ENCODE measurements around the gene GOLIM4. TPM values are rescaled to one million over a fixed set of nuclear protein-coding genes. Genes with fewer than 3 reads are reported as not detected.

The GOLIM4 gene
- total RNA-seq, 1 experiment from 2014 or later: 12.2 TPM

- POLR2A ChIA-PET (ENCODE audit: low non-redundant PET): no interaction called here
- CTCF ChIA-PET: no interaction called here
Observed at GRCh38 chr3:168112894-168113293, 17.2 kb upstream of the GOLIM4 start.

GRCh38 chr3:168104361-168104760, 8.6 kb upstream of the GOLIM4 start:
- intact Hi-C loops (cut with micrococcal nuclease; ENCODE audit: unreplicated experiment): no loop called here
- no peak for DNase-seq (ENCODE audit: low spot score)
- Histone ChIP-seq H3K27me3 (replicated peaks; ENCODE audit: insufficient read depth, low read depth, low read length, poor library complexity) (peaks cover 16% of the 10 kb centered on the region), H3K4me1 (ENCODE audit: insufficient read depth, low read length, poor library complexity, severe bottlenecking) (no peaks in the 10 kb centered on the region), H3K4me3 (ENCODE audit: low read depth, low read length, poor library complexity, severe bottlenecking) (no peak overlapping the region), H3K27ac (ENCODE audit: low read depth, low read length, poor library complexity, severe bottlenecking) (no peak overlapping the region), H3K36me3 (ENCODE audit: insufficient read depth, low read length, poor library complexity, severe bottlenecking) (no peaks in the 10 kb centered on the region), H3K9me3 (ENCODE audit: low read depth, low read length, poor library complexity, severe bottlenecking) (no peaks in the 10 kb centered on the region)
- TF ChIP-seq CTCF (conservative IDR thresholded peaks at IDR 0.05; ENCODE audit: low read depth, low read length): no peak
- no TSS peak for BruUV-seq (replicated peaks)
- ChIA-PET CTCF (no interaction called here), POLR2A (ENCODE audit: low non-redundant PET) (no interaction called here)

More at GRCh38 chr3:168112894-168113293, 17.2 kb upstream of the GOLIM4 start:
- H3K27ac ChIP-seq (ENCODE audit: low read depth, low read length, poor library complexity, severe bottlenecking): no peak overlapping the region
- H3K4me3 ChIP-seq (ENCODE audit: low read depth, low read length, poor library complexity, severe bottlenecking): no peak overlapping the region
- no peak for DNase-seq (ENCODE audit: low spot score)
- no TSS peak for BruUV-seq (replicated peaks)
- no peaks in the 10 kb centered on the region for H3K36me3 ChIP-seq (ENCODE audit: insufficient read depth, low read length, poor library complexity, severe bottlenecking)
- H3K9me3 ChIP-seq (ENCODE audit: low read depth, low read length, poor library complexity, severe bottlenecking): no peaks in the 10 kb centered on the region
- no peaks in the 10 kb centered on the region for H3K4me1 ChIP-seq (ENCODE audit: insufficient read depth, low read length, poor library complexity, severe bottlenecking)
- intact Hi-C loops (cut with micrococcal nuclease; ENCODE audit: unreplicated experiment): no loop called here
- H3K27me3 ChIP-seq (replicated peaks; ENCODE audit: insufficient read depth, low read depth, low read length, poor library complexity): peaks cover 10% of the 10 kb centered on the region
- TF ChIP-seq EZH2 (IDR thresholded peaks at IDR 0.05; ENCODE audit: borderline replicate concordance, low read depth, low read length, poor library complexity, severe bottlenecking): no peak
- no peak for TF ChIP-seq CTCF (conservative IDR thresholded peaks at IDR 0.05; ENCODE audit: low read depth, low read length)

- CTCF ChIA-PET: no interaction called here
- intact Hi-C loops (cut with micrococcal nuclease; ENCODE audit: unreplicated experiment): no loop called here
- TF ChIP-seq EZH2 (IDR thresholded peaks at IDR 0.05; ENCODE audit: borderline replicate concordance, low read depth, low read length, poor library complexity, severe bottlenecking): no peak
- TF ChIP-seq CTCF (conservative IDR thresholded peaks at IDR 0.05; ENCODE audit: low read depth, low read length): no peak
- POLR2A ChIA-PET (ENCODE audit: low non-redundant PET): no interaction called here
- Histone ChIP-seq H3K27me3 (replicated peaks; ENCODE audit: insufficient read depth, low read depth, low read length, poor library complexity) (peaks cover 16% of the 10 kb centered on the region), H3K4me3 (ENCODE audit: low read depth, low read length, poor library complexity, severe bottlenecking) (no peak overlapping the region), H3K4me1 (ENCODE audit: insufficient read depth, low read length, poor library complexity, severe bottlenecking) (no peaks in the 10 kb centered on the region), H3K36me3 (ENCODE audit: insufficient read depth, low read length, poor library complexity, severe bottlenecking) (no peaks in the 10 kb centered on the region), H3K9me3 (ENCODE audit: low read depth, low read length, poor library complexity, severe bottlenecking) (no peaks in the 10 kb centered on the region), H3K27ac (ENCODE audit: low read depth, low read length, poor library complexity, severe bottlenecking) (no peak overlapping the region)
- DNase-seq (ENCODE audit: low spot score): no peak
- no TSS peak for BruUV-seq (replicated peaks)
Observed at GRCh38 chr3:168102735-168103410, 7.1 kb upstream of the GOLIM4 start.

Data from A673 (cell line).